HG02678 (cell line): ENCODE measurements around the gene ADAM12.

Source experiments
- ATAC-seq: cut with Tn5 transposase; IDR thresholded peaks from one replicate; pipeline ENCODE4 v1.9.1; 2021; ENCODE audit warnings: mild to moderate bottlenecking, moderate library complexity; ENCODE audit not compliant: unreplicated experiment

Gene ADAM12

GRCh38 chr10:126242397-126243260, 145.6 kb downstream of the ADAM12 start:
- no peak for ATAC-seq

- ATAC-seq: no peak
These were observed 147.8 kb downstream of the ADAM12 start for GRCh38 chr10:126240483-126240882.

- ATAC-seq: no peak
These were observed 148.4 kb downstream of the ADAM12 start for GRCh38 chr10:126239844-126240243.

GRCh38 chr10:126235979-126236851, 152.1 kb downstream of the ADAM12 start:
- ATAC-seq: no peak

- ATAC-seq: no peak
These were observed 152.9 kb downstream of the ADAM12 start for GRCh38 chr10:126235091-126235978.

GRCh38 chr10:126234630-126235029, 153.6 kb downstream of the ADAM12 start:
- no peak for ATAC-seq

- ATAC-seq: no peak
These were observed 154.8 kb downstream of the ADAM12 start for GRCh38 chr10:126233182-126234148.

- no peak for ATAC-seq
These were observed 157.7 kb downstream of the ADAM12 start for GRCh38 chr10:126230587-126230986.

GRCh38 chr10:126229686-126230085, 158.6 kb downstream of the ADAM12 start:
- ATAC-seq: no peak

GRCh38 chr10:126227762-126228134, 160.5 kb downstream of the ADAM12 start:
- ATAC-seq: no peak

- no peak for ATAC-seq
These were observed 161.1 kb downstream of the ADAM12 start for GRCh38 chr10:126226988-126227761.

- ATAC-seq: no peak
These were observed 162.1 kb downstream of the ADAM12 start for GRCh38 chr10:126226205-126226604.

- ATAC-seq: no peak
These were observed 162.6 kb downstream of the ADAM12 start for GRCh38 chr10:126225672-126226008.

- ATAC-seq: no peak
These were observed 163.2 kb downstream of the ADAM12 start for GRCh38 chr10:126224967-126225671.

GRCh38 chr10:126223512-126224067, 164.7 kb downstream of the ADAM12 start:
- ATAC-seq: no peak

- no peak for ATAC-seq
These were observed 165.4 kb downstream of the ADAM12 start for GRCh38 chr10:126222736-126223511.

- no peak for ATAC-seq
These were observed 166.4 kb downstream of the ADAM12 start for GRCh38 chr10:126221874-126222273.
